GM23338 (cell line): ENCODE measurements around the gene NRF1.
"Not testable (repeated sequence)": the region's sequence is repeated elsewhere in the genome, so short reads cannot be mapped to it uniquely, and the experiment has no call there.

ENCODE experiments used
- EZH2 ChIP-seq: fragments of 200-600 bp; sonication (generic); IDR thresholded peaks from one replicate; pipeline ENCODE4 v1.8.0; 2017; ENCODE audit warnings: antibody characterized with exemption, mild to moderate bottlenecking, low read depth; ENCODE audit not compliant: unreplicated experiment
- JUNB ChIP-seq: IDR thresholded peaks from one replicate; pipeline ENCODE4 v1.6.1; 2016; ENCODE audit warnings: antibody characterized with exemption; ENCODE audit not compliant: unreplicated experiment
- NANOG ChIP-seq: IDR thresholded peaks from 2 replicates; pipeline ENCODE4 v1.6.1; 2016; ENCODE audit warnings: antibody characterized with exemption, borderline replicate concordance
- POLR2AphosphoS5 ChIP-seq: IDR thresholded peaks from 2 replicates; pipeline ENCODE4 v1.6.1; 2016; ENCODE audit warnings: antibody characterized with exemption, low read depth
- STAT1 ChIP-seq: IDR thresholded peaks from one replicate; pipeline ENCODE4 v1.6.1; 2016; ENCODE audit warnings: antibody characterized with exemption; ENCODE audit not compliant: unreplicated experiment
- TF ChIP-seq, protein P1 (sequence below), 2 experiments: fragments of 200-600 bp in 1 of 2; sonication (generic) in 1 of 2; conservative IDR thresholded peaks; 2 replicates each; pipeline versions ENCODE4 v1.5.1 to v1.6.1; 2016 to 2017; ENCODE audit warnings: antibody characterized with exemption in 2 of 2, low read depth in 2 of 2, mild to moderate bottlenecking in 2 of 2, moderate library complexity in 1 of 2
- TF ChIP-seq, protein P2 (sequence below): IDR thresholded peaks from one replicate; pipeline ENCODE4 v1.6.1; 2018; ENCODE audit warnings: antibody characterized with exemption; ENCODE audit not compliant: unreplicated experiment

DNA sequence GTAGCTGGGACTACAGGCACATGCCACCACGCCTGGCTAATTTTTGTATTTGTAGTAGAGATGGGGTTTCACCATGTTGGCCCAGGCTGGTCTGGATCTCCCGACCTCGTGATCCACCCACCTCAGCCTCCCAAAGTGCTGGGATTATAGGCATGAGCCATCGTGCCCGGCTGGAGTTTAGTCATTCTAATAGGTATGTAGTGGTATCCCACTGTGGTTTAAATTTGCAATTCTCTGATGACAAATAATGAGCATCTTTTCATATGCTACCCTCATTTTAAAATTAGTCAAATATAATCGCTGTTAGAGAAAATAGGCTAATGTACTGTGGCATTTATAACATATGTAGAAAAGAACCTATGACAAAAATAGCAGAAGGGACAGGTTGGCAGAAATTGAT is 15.1 kb upstream of the NRF1 start:
- TF ChIP-seq, protein P1, sequence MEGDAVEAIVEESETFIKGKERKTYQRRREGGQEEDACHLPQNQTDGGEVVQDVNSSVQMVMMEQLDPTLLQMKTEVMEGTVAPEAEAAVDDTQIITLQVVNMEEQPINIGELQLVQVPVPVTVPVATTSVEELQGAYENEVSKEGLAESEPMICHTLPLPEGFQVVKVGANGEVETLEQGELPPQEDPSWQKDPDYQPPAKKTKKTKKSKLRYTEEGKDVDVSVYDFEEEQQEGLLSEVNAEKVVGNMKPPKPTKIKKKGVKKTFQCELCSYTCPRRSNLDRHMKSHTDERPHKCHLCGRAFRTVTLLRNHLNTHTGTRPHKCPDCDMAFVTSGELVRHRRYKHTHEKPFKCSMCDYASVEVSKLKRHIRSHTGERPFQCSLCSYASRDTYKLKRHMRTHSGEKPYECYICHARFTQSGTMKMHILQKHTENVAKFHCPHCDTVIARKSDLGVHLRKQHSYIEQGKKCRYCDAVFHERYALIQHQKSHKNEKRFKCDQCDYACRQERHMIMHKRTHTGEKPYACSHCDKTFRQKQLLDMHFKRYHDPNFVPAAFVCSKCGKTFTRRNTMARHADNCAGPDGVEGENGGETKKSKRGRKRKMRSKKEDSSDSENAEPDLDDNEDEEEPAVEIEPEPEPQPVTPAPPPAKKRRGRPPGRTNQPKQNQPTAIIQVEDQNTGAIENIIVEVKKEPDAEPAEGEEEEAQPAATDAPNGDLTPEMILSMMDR (conservative IDR thresholded peaks at IDR 0.05; ENCODE audit: low read depth in 2 of 2): not testable (repeated sequence)
- not testable (repeated sequence) for TF ChIP-seq POLR2AphosphoS5, EZH2, NANOG, JUNB, STAT1
- TF ChIP-seq, protein P2, sequence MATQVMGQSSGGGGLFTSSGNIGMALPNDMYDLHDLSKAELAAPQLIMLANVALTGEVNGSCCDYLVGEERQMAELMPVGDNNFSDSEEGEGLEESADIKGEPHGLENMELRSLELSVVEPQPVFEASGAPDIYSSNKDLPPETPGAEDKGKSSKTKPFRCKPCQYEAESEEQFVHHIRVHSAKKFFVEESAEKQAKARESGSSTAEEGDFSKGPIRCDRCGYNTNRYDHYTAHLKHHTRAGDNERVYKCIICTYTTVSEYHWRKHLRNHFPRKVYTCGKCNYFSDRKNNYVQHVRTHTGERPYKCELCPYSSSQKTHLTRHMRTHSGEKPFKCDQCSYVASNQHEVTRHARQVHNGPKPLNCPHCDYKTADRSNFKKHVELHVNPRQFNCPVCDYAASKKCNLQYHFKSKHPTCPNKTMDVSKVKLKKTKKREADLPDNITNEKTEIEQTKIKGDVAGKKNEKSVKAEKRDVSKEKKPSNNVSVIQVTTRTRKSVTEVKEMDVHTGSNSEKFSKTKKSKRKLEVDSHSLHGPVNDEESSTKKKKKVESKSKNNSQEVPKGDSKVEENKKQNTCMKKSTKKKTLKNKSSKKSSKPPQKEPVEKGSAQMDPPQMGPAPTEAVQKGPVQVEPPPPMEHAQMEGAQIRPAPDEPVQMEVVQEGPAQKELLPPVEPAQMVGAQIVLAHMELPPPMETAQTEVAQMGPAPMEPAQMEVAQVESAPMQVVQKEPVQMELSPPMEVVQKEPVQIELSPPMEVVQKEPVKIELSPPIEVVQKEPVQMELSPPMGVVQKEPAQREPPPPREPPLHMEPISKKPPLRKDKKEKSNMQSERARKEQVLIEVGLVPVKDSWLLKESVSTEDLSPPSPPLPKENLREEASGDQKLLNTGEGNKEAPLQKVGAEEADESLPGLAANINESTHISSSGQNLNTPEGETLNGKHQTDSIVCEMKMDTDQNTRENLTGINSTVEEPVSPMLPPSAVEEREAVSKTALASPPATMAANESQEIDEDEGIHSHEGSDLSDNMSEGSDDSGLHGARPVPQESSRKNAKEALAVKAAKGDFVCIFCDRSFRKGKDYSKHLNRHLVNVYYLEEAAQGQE: not testable (repeated sequence)
